ENCODE measurements around the gene ADAM23.

The ADAM23 gene

GRCh38 chr2:206452750-206453149 is 9.4 kb downstream of the ADAM23 start:
- Histone ChIP-seq H3K23ac (ENCODE audit: low read depth, low read length, poor library complexity) (no peak overlapping the region), H3K18ac (ENCODE audit: low read length) (no peak overlapping the region), H2BK5ac (ENCODE audit: low read length) (no peak overlapping the region), H3K14ac (ENCODE audit: low read length) (no peak overlapping the region), H2AK5ac (ENCODE audit: low read depth, low read length) (no peak overlapping the region), H3K36me3 (replicated peaks in 1 of 2; ENCODE audit: control insufficient read depth in 2 of 2, insufficient read depth in 2 of 2, low read length in 2 of 2) (peaks cover 0 to 3% of the 10 kb centered on the region in 2 donors), H4K8ac (ENCODE audit: low read depth, low read length) (no peak overlapping the region), H2BK15ac (ENCODE audit: low read length) (no peak overlapping the region), H3K9me3 (replicated peaks in 1 of 2; ENCODE audit: control insufficient read depth in 2 of 2, insufficient read depth in 1 of 2, low read depth in 1 of 2, low read length in 2 of 2) (no peaks in the 10 kb centered on the region), H3K79me1 (ENCODE audit: low read depth, low read length) (no peaks in the 10 kb centered on the region), H3K4me3 (ENCODE audit: low read length in 2 of 2) (no peak overlapping the region), H4K91ac (ENCODE audit: low read depth, low read length, poor library complexity) (no peak overlapping the region), H2BK120ac (ENCODE audit: low read depth, low read length) (no peak overlapping the region), H2BK12ac (ENCODE audit: low read length) (no peak overlapping the region), H3K4me2 (ENCODE audit: insufficient read depth, low read length, poor library complexity, severe bottlenecking) (no peak overlapping the region), H3K9ac (ENCODE audit: low read depth, low read length, poor library complexity) (no peak overlapping the region), H3K4ac (ENCODE audit: low read length) (no peak overlapping the region), H3K4me1 (ENCODE audit: control insufficient read depth in 2 of 2, insufficient read depth in 1 of 2, low read depth in 1 of 2, low read length in 2 of 2) (no peaks in the 10 kb centered on the region), H2AFZ (ENCODE audit: low read length) (no peak overlapping the region), H3K27ac (replicated peaks; ENCODE audit: low read length) (no peak overlapping the region), H3K27me3 (ENCODE audit: control insufficient read depth in 3 of 3, insufficient read depth in 3 of 3, low read depth in 1 of 3, low read length in 3 of 3) (no peaks in the 10 kb centered on the region)
- DNase-seq (ENCODE audit: low spot score): no peak
- no CpG with 5 or more reads among the region's 3 CpGs for WGBS, 2 donors (ENCODE audit: extremely low coverage in 2 of 2, insufficient read length in 2 of 2, insufficient replicate concordance in 1 of 2)

GRCh38 chr2:206456078-206456754 is 12.9 kb downstream of the ADAM23 start:
- Histone ChIP-seq H2AFZ (ENCODE audit: low read length) (no peak overlapping the region), H3K18ac (ENCODE audit: low read length) (no peak overlapping the region), H2BK15ac (ENCODE audit: low read length) (no peak overlapping the region), H3K4ac (ENCODE audit: low read length) (no peak overlapping the region), H4K91ac (ENCODE audit: low read depth, low read length, poor library complexity) (no peak overlapping the region), H3K23ac (ENCODE audit: low read depth, low read length, poor library complexity) (no peak overlapping the region), H3K27ac (replicated peaks; ENCODE audit: low read length) (no peak overlapping the region), H3K9ac (ENCODE audit: low read depth, low read length, poor library complexity) (no peak overlapping the region), H3K9me3 (replicated peaks in 1 of 2; ENCODE audit: control insufficient read depth in 2 of 2, insufficient read depth in 1 of 2, low read depth in 1 of 2, low read length in 2 of 2) (no peaks in the 10 kb centered on the region), H2AK5ac (ENCODE audit: low read depth, low read length) (no peak overlapping the region), H2BK5ac (ENCODE audit: low read length) (no peak overlapping the region), H3K4me2 (ENCODE audit: insufficient read depth, low read length, poor library complexity, severe bottlenecking) (no peak overlapping the region), H3K36me3 (replicated peaks in 1 of 2; ENCODE audit: control insufficient read depth in 2 of 2, insufficient read depth in 2 of 2, low read length in 2 of 2) (no peaks in the 10 kb centered on the region), H3K4me1 (ENCODE audit: control insufficient read depth in 2 of 2, insufficient read depth in 1 of 2, low read depth in 1 of 2, low read length in 2 of 2) (no peaks in the 10 kb centered on the region), H2BK12ac (ENCODE audit: low read length) (no peak overlapping the region), H4K8ac (ENCODE audit: low read depth, low read length) (no peak overlapping the region), H3K27me3 (ENCODE audit: control insufficient read depth in 3 of 3, insufficient read depth in 3 of 3, low read depth in 1 of 3, low read length in 3 of 3) (no peaks in the 10 kb centered on the region), H3K79me1 (ENCODE audit: low read depth, low read length) (no peaks in the 10 kb centered on the region), H2BK120ac (ENCODE audit: low read depth, low read length) (no peak overlapping the region), H3K14ac (ENCODE audit: low read length) (no peak overlapping the region), H3K4me3 (ENCODE audit: low read length in 2 of 2) (no peak overlapping the region)
- no CpG with 5 or more reads among the region's 5 CpGs for WGBS, 2 donors (ENCODE audit: extremely low coverage in 2 of 2, insufficient read length in 2 of 2, insufficient replicate concordance in 1 of 2)
- no peak for DNase-seq (ENCODE audit: low spot score)

GRCh38 chr2:206457188-206457634 is 13.9 kb downstream of the ADAM23 start:
- no peaks in the 10 kb centered on the region for H3K4me1 ChIP-seq (ENCODE audit: control insufficient read depth in 2 of 2, insufficient read depth in 1 of 2, low read depth in 1 of 2, low read length in 2 of 2)
- H4K91ac ChIP-seq (ENCODE audit: low read depth, low read length, poor library complexity): no peak overlapping the region
- no peak for DNase-seq (ENCODE audit: low spot score)
- no CpG with 5 or more reads among the region's 2 CpGs for WGBS, 2 donors (ENCODE audit: extremely low coverage in 2 of 2, insufficient read length in 2 of 2, insufficient replicate concordance in 1 of 2)
- H4K8ac ChIP-seq (ENCODE audit: low read depth, low read length): no peak overlapping the region
- H2BK5ac ChIP-seq (ENCODE audit: low read length): no peak overlapping the region
- H3K4ac ChIP-seq (ENCODE audit: low read length): no peak overlapping the region
- no peaks in the 10 kb centered on the region for H3K9me3 ChIP-seq (replicated peaks in 1 of 2; ENCODE audit: control insufficient read depth in 2 of 2, insufficient read depth in 1 of 2, low read depth in 1 of 2, low read length in 2 of 2)
- no peak overlapping the region for H3K27ac ChIP-seq (replicated peaks; ENCODE audit: low read length)
- no peak overlapping the region for H2BK120ac ChIP-seq (ENCODE audit: low read depth, low read length)
- no peak overlapping the region for H2BK15ac ChIP-seq (ENCODE audit: low read length)
- no peak overlapping the region for H3K4me2 ChIP-seq (ENCODE audit: insufficient read depth, low read length, poor library complexity, severe bottlenecking)
- H3K79me1 ChIP-seq (ENCODE audit: low read depth, low read length): no peaks in the 10 kb centered on the region
- H3K23ac ChIP-seq (ENCODE audit: low read depth, low read length, poor library complexity): no peak overlapping the region
- no peak overlapping the region for H2BK12ac ChIP-seq (ENCODE audit: low read length)
- no peak overlapping the region for H2AK5ac ChIP-seq (ENCODE audit: low read depth, low read length)
- no peak overlapping the region for H3K9ac ChIP-seq (ENCODE audit: low read depth, low read length, poor library complexity)
- no peak overlapping the region for H3K14ac ChIP-seq (ENCODE audit: low read length)
- H3K4me3 ChIP-seq (ENCODE audit: low read length in 2 of 2): no peak overlapping the region
- no peak overlapping the region for H3K18ac ChIP-seq (ENCODE audit: low read length)
- no peaks in the 10 kb centered on the region for H3K27me3 ChIP-seq (ENCODE audit: control insufficient read depth in 3 of 3, insufficient read depth in 3 of 3, low read depth in 1 of 3, low read length in 3 of 3)
- no peak overlapping the region for H2AFZ ChIP-seq (ENCODE audit: low read length)
- H3K36me3 ChIP-seq (replicated peaks in 1 of 2; ENCODE audit: control insufficient read depth in 2 of 2, insufficient read depth in 2 of 2, low read length in 2 of 2): no peaks in the 10 kb centered on the region

- Histone ChIP-seq H2AFZ (ENCODE audit: low read length) (peak overlapping the region; percentile 6), H3K14ac (ENCODE audit: low read length) (no peak overlapping the region), H2BK15ac (ENCODE audit: low read length) (no peak overlapping the region), H3K36me3 (replicated peaks in 1 of 2; ENCODE audit: control insufficient read depth in 2 of 2, insufficient read depth in 2 of 2, low read length in 2 of 2) (no peaks in the 10 kb centered on the region), H3K23ac (ENCODE audit: low read depth, low read length, poor library complexity) (no peak overlapping the region), H2BK120ac (ENCODE audit: low read depth, low read length) (no peak overlapping the region), H3K18ac (ENCODE audit: low read length) (no peak overlapping the region), H2BK5ac (ENCODE audit: low read length) (no peak overlapping the region), H3K4me3 (ENCODE audit: low read length in 2 of 2) (no peak overlapping the region), H2BK12ac (ENCODE audit: low read length) (no peak overlapping the region), H3K4ac (ENCODE audit: low read length) (no peak overlapping the region), H4K91ac (ENCODE audit: low read depth, low read length, poor library complexity) (no peak overlapping the region), H3K4me1 (ENCODE audit: control insufficient read depth in 2 of 2, insufficient read depth in 1 of 2, low read depth in 1 of 2, low read length in 2 of 2) (no peaks in the 10 kb centered on the region), H3K9me3 (replicated peaks in 1 of 2; ENCODE audit: control insufficient read depth in 2 of 2, insufficient read depth in 1 of 2, low read depth in 1 of 2, low read length in 2 of 2) (peaks cover 3 to 6% of the 10 kb centered on the region in 2 donors), H2AK5ac (ENCODE audit: low read depth, low read length) (no peak overlapping the region), H4K8ac (ENCODE audit: low read depth, low read length) (no peak overlapping the region), H3K9ac (ENCODE audit: low read depth, low read length, poor library complexity) (no peak overlapping the region), H3K4me2 (ENCODE audit: insufficient read depth, low read length, poor library complexity, severe bottlenecking) (no peak overlapping the region), H3K27ac (replicated peaks; ENCODE audit: low read length) (no peak overlapping the region), H3K79me1 (ENCODE audit: low read depth, low read length) (no peaks in the 10 kb centered on the region), H3K27me3 (ENCODE audit: control insufficient read depth in 3 of 3, insufficient read depth in 3 of 3, low read depth in 1 of 3, low read length in 3 of 3) (no peaks in the 10 kb centered on the region)
- no peak for DNase-seq (ENCODE audit: low spot score)
- no CpG with 5 or more reads among the region's 6 CpGs for WGBS, 2 donors (ENCODE audit: extremely low coverage in 2 of 2, insufficient read length in 2 of 2, insufficient replicate concordance in 1 of 2)
Measured at GRCh38 chr2:206462240-206462854, 19.0 kb downstream of the ADAM23 start.
